Activated naive CD8-positive, alpha-beta T cell treated with anti-CD3 and anti-CD28 coated beads, Interleukin-2, amount 10 ng/mL, durations not matched to agents 7 days and 5 days (primary cell): ENCODE data around the gene DDTL. TPM values are rescaled to one million over a fixed set of nuclear protein-coding genes. Genes with fewer than 3 reads are reported as not detected.
"Not testable (repeated sequence)": the region's sequence is repeated elsewhere in the genome, so short reads cannot be mapped to it uniquely, and the experiment has no call there.

Experiments
- ATAC-seq: fragments of 150-1000 bp; cut with Tn5 transposase; one replicate; pipeline ENCODE4 v1.10.0; 2021; ENCODE audit warnings: low read depth, moderate library complexity
- POLR2A ChIA-PET: fragments of 350-600 bp; sonication (Branson Sonifier 250); formaldehyde crosslinking; loops from one replicate; lab custom pipeline; 2021; ENCODE audit warnings: antibody characterized with exemption; lab: Charles Lee
- DNase-seq: peaks from one replicate; pipeline ENCODE4 v3.0.0; 2021
- H3K27ac Mint-ChIP-seq: one replicate; pipeline ENCODE4 v1.8.0; 2022; ENCODE audit warnings: mild to moderate bottlenecking, mixed read lengths
- H3K27me3 Mint-ChIP-seq: one replicate; pipeline ENCODE4 v1.8.0; 2022; ENCODE audit warnings: mild to moderate bottlenecking, moderate library complexity, mixed read lengths
- H3K36me3 Mint-ChIP-seq: one replicate; pipeline ENCODE4 v1.8.0; 2021; ENCODE audit warnings: mild to moderate bottlenecking, mixed read lengths
- H3K4me1 Mint-ChIP-seq: one replicate; pipeline ENCODE4 v1.8.0; 2021; ENCODE audit warnings: mixed read lengths
- H3K4me3 Mint-ChIP-seq: one replicate; pipeline ENCODE4 v1.8.0; 2022; ENCODE audit warnings: mild to moderate bottlenecking, moderate library complexity, mixed read lengths
- H3K9me3 Mint-ChIP-seq: one replicate; pipeline ENCODE4 v1.8.0; 2021; ENCODE audit warnings: mixed read lengths
- total RNA-seq, 2 experiments: library from RNA; stranded (reverse); gene quantifications; one replicate each; pipeline ENCODE4 v1.2.3, GENCODE V29; 2021

The DDTL gene
- total RNA-seq, 2 experiments from 2014 or later, result not detected

GRCh38 chr22:23977304-23977703 lies 10.6 kb downstream of the DDTL start:
- H3K27me3 Mint-ChIP-seq, POLR2A ChIA-PET, ATAC-seq, H3K27ac Mint-ChIP-seq, DNase-seq, H3K36me3 Mint-ChIP-seq, H3K9me3 Mint-ChIP-seq, H3K4me1 Mint-ChIP-seq, H3K4me3 Mint-ChIP-seq: not testable (repeated sequence)

- H3K9me3 Mint-ChIP-seq, H3K27ac Mint-ChIP-seq, DNase-seq, H3K36me3 Mint-ChIP-seq, H3K4me1 Mint-ChIP-seq, H3K4me3 Mint-ChIP-seq, POLR2A ChIA-PET, H3K27me3 Mint-ChIP-seq: not testable (repeated sequence)
- peak; percentile 22 for ATAC-seq
Measured at GRCh38 chr22:23979557-23980240, 13.0 kb downstream of the DDTL start, which contains the start of gene GSTT2. Gene GSTT2, plus strand, starts transcription at chr22:23980134.

- H3K9me3 Mint-ChIP-seq, H3K27ac Mint-ChIP-seq, H3K36me3 Mint-ChIP-seq, DNase-seq, ATAC-seq, H3K4me3 Mint-ChIP-seq, H3K27me3 Mint-ChIP-seq, H3K4me1 Mint-ChIP-seq, POLR2A ChIA-PET: not testable (repeated sequence)
Measured at GRCh38 chr22:23980567-23980966, 13.9 kb downstream of the DDTL start.

- DNase-seq, result no peak
- Mint-ChIP-seq H3K4me1 (no peaks in the 10 kb centered on the region), H3K36me3 (no peaks in the 10 kb centered on the region), H3K4me3 (no peak overlapping the region), H3K27me3 (no peaks in the 10 kb centered on the region), H3K9me3 (no peaks in the 10 kb centered on the region), H3K27ac (no peak overlapping the region)
- POLR2A ChIA-PET, result no interaction called here
- no peak for ATAC-seq
Measured at GRCh38 chr22:23984430-23984829, 17.7 kb downstream of the DDTL start.

- POLR2A ChIA-PET, H3K36me3 Mint-ChIP-seq, H3K4me1 Mint-ChIP-seq, H3K27me3 Mint-ChIP-seq, H3K9me3 Mint-ChIP-seq, ATAC-seq, H3K27ac Mint-ChIP-seq, H3K4me3 Mint-ChIP-seq, DNase-seq: not testable (repeated sequence)
Measured at GRCh38 chr22:23986089-23986488, 19.4 kb downstream of the DDTL start.

- H3K4me1 Mint-ChIP-seq, result not testable (repeated sequence)
Measured at GRCh38 chr22:23986538-23987178, 20.0 kb downstream of the DDTL start.

GRCh38 chr22:23989583-23990244 lies 23.0 kb downstream of the DDTL start:
- H3K27ac Mint-ChIP-seq, H3K36me3 Mint-ChIP-seq, H3K27me3 Mint-ChIP-seq, POLR2A ChIA-PET, H3K4me3 Mint-ChIP-seq, DNase-seq, H3K4me1 Mint-ChIP-seq, H3K9me3 Mint-ChIP-seq, ATAC-seq: not testable (repeated sequence)

More at GRCh38 chr22:23986538-23987178, 20.0 kb downstream of the DDTL start:
- ATAC-seq, H3K27ac Mint-ChIP-seq, H3K4me3 Mint-ChIP-seq, POLR2A ChIA-PET, DNase-seq, H3K27me3 Mint-ChIP-seq, H3K9me3 Mint-ChIP-seq, H3K36me3 Mint-ChIP-seq: not testable (repeated sequence)

GRCh38 chr22:23993080-23993479 lies 26.4 kb downstream of the DDTL start:
- H3K36me3 Mint-ChIP-seq, H3K4me1 Mint-ChIP-seq, H3K27ac Mint-ChIP-seq, H3K27me3 Mint-ChIP-seq, POLR2A ChIA-PET, H3K9me3 Mint-ChIP-seq, DNase-seq, H3K4me3 Mint-ChIP-seq, ATAC-seq: not testable (repeated sequence)

GRCh38 chr22:23993581-23994177 lies 27.0 kb downstream of the DDTL start:
- H3K36me3 Mint-ChIP-seq, H3K4me1 Mint-ChIP-seq, POLR2A ChIA-PET, H3K9me3 Mint-ChIP-seq, H3K27me3 Mint-ChIP-seq, DNase-seq, H3K27ac Mint-ChIP-seq, H3K4me3 Mint-ChIP-seq, ATAC-seq: not testable (repeated sequence)

- no peak for ATAC-seq
- no peak overlapping the region for H3K27ac Mint-ChIP-seq
- H3K27me3 Mint-ChIP-seq, result peaks cover 4% of the 10 kb centered on the region
- no peaks in the 10 kb centered on the region for H3K36me3 Mint-ChIP-seq
- POLR2A ChIA-PET, result no interaction called here
- DNase-seq, result no peak
- no peak overlapping the region for H3K4me3 Mint-ChIP-seq
- peaks cover 3% of the 10 kb centered on the region for H3K4me1 Mint-ChIP-seq
- no peaks in the 10 kb centered on the region for H3K9me3 Mint-ChIP-seq
Measured at GRCh38 chr22:23997092-23997491, 30.4 kb downstream of the DDTL start.

- POLR2A ChIA-PET, H3K27me3 Mint-ChIP-seq, H3K9me3 Mint-ChIP-seq, DNase-seq, H3K36me3 Mint-ChIP-seq, ATAC-seq, H3K4me3 Mint-ChIP-seq, H3K4me1 Mint-ChIP-seq, H3K27ac Mint-ChIP-seq: not testable (repeated sequence)
Measured at GRCh38 chr22:23999779-24000178, 33.1 kb downstream of the DDTL start.

GRCh38 chr22:24001314-24001713 lies 34.6 kb downstream of the DDTL start:
- Mint-ChIP-seq H3K36me3 (no peaks in the 10 kb centered on the region), H3K9me3 (no peaks in the 10 kb centered on the region), H3K27ac (no peak overlapping the region), H3K4me3 (no peak overlapping the region), H3K27me3 (peaks cover 4% of the 10 kb centered on the region), H3K4me1 (peaks cover 6% of the 10 kb centered on the region)
- DNase-seq (no peak), ATAC-seq (no peak)
- POLR2A ChIA-PET, result interaction anchor here (1.2 kb wide), 1 partner anchor 9 kb away, joined by 4 read pairs; the partner anchor contains the start of gene CABIN1

GRCh38 chr22:24002272-24002671 lies 35.6 kb downstream of the DDTL start:
- peaks cover 6% of the 10 kb centered on the region for H3K4me1 Mint-ChIP-seq
- H3K36me3 Mint-ChIP-seq, result no peaks in the 10 kb centered on the region
- no peaks in the 10 kb centered on the region for H3K9me3 Mint-ChIP-seq
- no peak overlapping the region for H3K27ac Mint-ChIP-seq
- DNase-seq (no peak), ATAC-seq (peak; percentile 11)
- no peak overlapping the region for H3K4me3 Mint-ChIP-seq
- H3K27me3 Mint-ChIP-seq, result peaks cover 4% of the 10 kb centered on the region
- POLR2A ChIA-PET, result interaction anchor here (1.2 kb wide), 1 partner anchor 8 kb away, joined by 4 read pairs; the partner anchor contains the start of gene CABIN1
